Measurements from ENCODE around the gene ZFP36L2. TPM values are rescaled to one million over a fixed set of nuclear protein-coding genes. Genes with fewer than 3 reads are reported as not detected.

ZFP36L2 gene
- total RNA-seq, 1 experiment from 2014 or later, result 34.3 TPM

DNA sequence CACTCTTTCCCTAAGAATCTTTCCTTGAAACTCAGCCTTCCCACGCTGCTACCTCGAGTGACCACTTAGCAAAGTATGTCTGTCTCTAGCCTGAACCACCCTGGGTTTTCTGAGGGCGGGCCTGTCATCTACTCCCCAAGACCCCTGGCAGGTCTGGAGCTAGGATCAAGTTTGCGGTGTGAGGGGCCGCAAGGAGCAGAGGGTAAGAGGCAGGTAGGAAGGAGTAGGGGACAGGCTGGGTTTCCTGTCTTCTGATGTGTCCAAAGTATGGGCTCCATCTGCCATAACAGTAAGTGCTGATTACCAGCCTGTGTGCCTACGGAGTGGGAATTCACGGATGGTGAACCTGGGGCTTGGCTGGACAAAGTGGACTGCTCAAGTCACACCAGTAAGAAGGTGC lies 25.4 kb downstream of the ZFP36L2 start:
- no peak for DNase-seq
- Histone ChIP-seq H3K79me2 (ENCODE audit: low read depth) (no peaks in the 10 kb centered on the region), H3K36me3 (ENCODE audit: low read depth) (no peaks in the 10 kb centered on the region), H3F3A (ENCODE audit: insufficient read depth, low read depth) (peaks cover 24% of the 10 kb centered on the region), H4K20me1 (ENCODE audit: insufficient read depth) (no peaks in the 10 kb centered on the region), H3K27ac (peak overlapping the region; percentile 86), H3K4me1 (replicated peaks; ENCODE audit: insufficient read depth) (peaks cover 39% of the 10 kb centered on the region), H3K9me2 (ENCODE audit: insufficient read depth) (no peaks in the 10 kb centered on the region), H3K4me3 (no peak overlapping the region), H3K27me3 (ENCODE audit: insufficient read depth, low read depth) (no peaks in the 10 kb centered on the region), H3K4me2 (no peak overlapping the region), H2AFZ (no peak overlapping the region), H3K9me3 (ENCODE audit: insufficient read depth, low read depth) (no peaks in the 10 kb centered on the region)
- no TSS peak for BruUV-seq (replicated peaks)
- intact Hi-C loops (cut with micrococcal nuclease; ENCODE audit: unreplicated experiment), result loop anchor here (2.0 kb wide), 3 partner anchors 16 to 32 kb away; no protein-coding TSS in a partner anchor
- TF ChIP-seq, protein P1, sequence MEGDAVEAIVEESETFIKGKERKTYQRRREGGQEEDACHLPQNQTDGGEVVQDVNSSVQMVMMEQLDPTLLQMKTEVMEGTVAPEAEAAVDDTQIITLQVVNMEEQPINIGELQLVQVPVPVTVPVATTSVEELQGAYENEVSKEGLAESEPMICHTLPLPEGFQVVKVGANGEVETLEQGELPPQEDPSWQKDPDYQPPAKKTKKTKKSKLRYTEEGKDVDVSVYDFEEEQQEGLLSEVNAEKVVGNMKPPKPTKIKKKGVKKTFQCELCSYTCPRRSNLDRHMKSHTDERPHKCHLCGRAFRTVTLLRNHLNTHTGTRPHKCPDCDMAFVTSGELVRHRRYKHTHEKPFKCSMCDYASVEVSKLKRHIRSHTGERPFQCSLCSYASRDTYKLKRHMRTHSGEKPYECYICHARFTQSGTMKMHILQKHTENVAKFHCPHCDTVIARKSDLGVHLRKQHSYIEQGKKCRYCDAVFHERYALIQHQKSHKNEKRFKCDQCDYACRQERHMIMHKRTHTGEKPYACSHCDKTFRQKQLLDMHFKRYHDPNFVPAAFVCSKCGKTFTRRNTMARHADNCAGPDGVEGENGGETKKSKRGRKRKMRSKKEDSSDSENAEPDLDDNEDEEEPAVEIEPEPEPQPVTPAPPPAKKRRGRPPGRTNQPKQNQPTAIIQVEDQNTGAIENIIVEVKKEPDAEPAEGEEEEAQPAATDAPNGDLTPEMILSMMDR (conservative IDR thresholded peaks at IDR 0.05), result no peak
- no peak for TF ChIP-seq EZH2 (IDR thresholded peaks at IDR 0.05; ENCODE audit: low read depth)
- POLR2A ChIA-PET (ENCODE audit: unreplicated experiment), result no interaction called here
- CTCF ChIA-PET, result interaction anchor here (0.9 kb wide), 1 partner anchor 176 kb away, joined by 3 read pairs; no protein-coding TSS in a partner anchor

DNA sequence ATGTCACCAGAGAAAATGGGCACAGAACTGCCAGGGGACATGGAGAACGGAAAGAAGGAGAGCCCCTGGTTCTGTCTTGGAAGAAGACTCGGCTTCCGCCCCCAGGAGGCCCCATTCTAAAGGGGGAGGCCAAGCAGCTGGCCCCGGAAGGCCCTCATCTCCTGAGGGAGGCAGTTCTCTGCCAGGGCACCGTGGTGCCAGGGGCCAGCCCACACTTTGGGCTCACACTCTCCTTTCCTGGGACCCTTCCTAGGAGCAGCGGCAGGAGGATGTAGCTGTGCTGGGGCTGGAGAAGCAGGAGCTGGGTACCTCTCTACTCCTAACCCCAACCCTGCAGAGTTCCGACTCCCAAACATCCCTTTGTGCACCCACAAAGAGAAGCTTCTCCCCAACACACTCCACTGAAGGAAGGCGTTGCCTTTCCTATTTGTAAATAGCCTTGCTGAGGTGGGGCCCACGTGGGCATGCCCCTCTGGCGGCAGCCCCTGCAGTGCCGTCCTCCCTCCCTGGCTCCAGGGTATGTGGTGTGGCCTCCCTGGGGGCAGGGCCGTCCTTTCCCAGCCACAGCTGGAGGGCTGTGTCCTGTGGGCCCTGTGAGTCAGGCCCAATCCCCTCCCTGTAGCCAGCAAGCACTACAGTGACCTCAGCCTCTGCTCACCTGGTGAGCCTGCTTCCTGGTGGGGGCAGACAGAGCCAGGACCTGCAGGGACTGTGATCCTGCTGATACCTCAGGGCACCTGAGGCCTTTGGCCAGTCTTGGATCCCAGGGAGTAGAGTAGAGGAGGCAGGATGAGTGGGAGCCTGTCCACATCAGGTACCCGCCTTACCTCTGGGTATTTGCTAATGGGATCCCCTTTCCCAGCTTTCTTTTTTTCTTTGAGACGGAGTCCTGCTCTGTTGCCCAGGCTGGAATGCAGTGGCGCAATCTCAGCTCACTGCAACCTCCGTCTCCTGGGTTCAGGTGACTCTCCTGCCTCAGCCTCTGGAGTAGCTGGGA lies 26.6 kb downstream of the ZFP36L2 start:
- H3K27me3 ChIP-seq (ENCODE audit: insufficient read depth, low read depth), result no peaks in the 10 kb centered on the region
- no peak for TF ChIP-seq EZH2 (IDR thresholded peaks at IDR 0.05; ENCODE audit: low read depth)
- TF ChIP-seq, protein P1 (conservative IDR thresholded peaks at IDR 0.05), result no peak
- H3K27ac ChIP-seq, result peak overlapping the region; percentile 86
- ChIA-PET POLR2A (ENCODE audit: unreplicated experiment) (no interaction called here), CTCF (no interaction called here)
- H4K20me1 ChIP-seq (ENCODE audit: insufficient read depth), result no peaks in the 10 kb centered on the region
- no peaks in the 10 kb centered on the region for H3K9me3 ChIP-seq (ENCODE audit: insufficient read depth, low read depth)
- H3K36me3 ChIP-seq (ENCODE audit: low read depth), result no peaks in the 10 kb centered on the region
- no peak overlapping the region for H3K4me3 ChIP-seq
- no peaks in the 10 kb centered on the region for H3K9me2 ChIP-seq (ENCODE audit: insufficient read depth)
- H3K79me2 ChIP-seq (ENCODE audit: low read depth), result no peaks in the 10 kb centered on the region
- H3K4me2 ChIP-seq, result peak overlapping the region; percentile 46
- H3F3A ChIP-seq (ENCODE audit: insufficient read depth, low read depth), result peaks cover 24% of the 10 kb centered on the region
- intact Hi-C loops (cut with micrococcal nuclease; ENCODE audit: unreplicated experiment), result loop anchor here (2.0 kb wide), 3 partner anchors 15 to 31 kb away; no protein-coding TSS in a partner anchor
- no peak overlapping the region for H2AFZ ChIP-seq
- peak; percentile 93 to 98 for DNase-seq
- peaks cover 40% of the 10 kb centered on the region for H3K4me1 ChIP-seq (replicated peaks; ENCODE audit: insufficient read depth)
- TSS peak; percentile 31 for BruUV-seq (replicated peaks)

DNA sequence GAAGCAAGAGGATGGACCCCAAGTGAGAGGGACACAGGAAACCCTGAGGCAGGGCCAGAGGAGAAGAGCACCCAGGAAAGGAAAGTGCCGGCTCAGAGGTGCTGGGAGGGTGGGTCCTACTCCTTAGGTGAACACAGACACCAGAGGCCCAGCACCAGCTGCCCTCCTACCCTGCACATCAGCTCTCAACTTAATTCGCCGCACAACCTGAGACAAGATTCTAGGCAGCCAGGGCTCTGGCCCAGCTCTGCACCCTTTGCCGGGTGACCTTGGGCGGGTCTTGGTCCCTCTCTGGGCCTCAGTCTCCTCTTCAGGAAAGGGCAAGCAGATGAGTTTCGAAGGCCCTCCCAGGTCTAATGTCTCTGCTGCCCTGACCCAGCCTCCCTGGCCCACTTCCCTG lies 28.1 kb downstream of the ZFP36L2 start:
- Histone ChIP-seq H3K9me3 (ENCODE audit: insufficient read depth, low read depth) (no peaks in the 10 kb centered on the region), H3K27me3 (ENCODE audit: insufficient read depth, low read depth) (no peaks in the 10 kb centered on the region), H3K36me3 (ENCODE audit: low read depth) (no peaks in the 10 kb centered on the region), H3K79me2 (ENCODE audit: low read depth) (no peaks in the 10 kb centered on the region), H3K9me2 (ENCODE audit: insufficient read depth) (no peaks in the 10 kb centered on the region), H3K27ac (no peak overlapping the region), H3K4me2 (no peak overlapping the region), H4K20me1 (ENCODE audit: insufficient read depth) (no peaks in the 10 kb centered on the region), H3K4me1 (replicated peaks; ENCODE audit: insufficient read depth) (peaks cover 52% of the 10 kb centered on the region), H3F3A (ENCODE audit: insufficient read depth, low read depth) (peaks cover 24% of the 10 kb centered on the region), H3K4me3 (no peak overlapping the region), H2AFZ (no peak overlapping the region)
- DNase-seq, result no peak
- POLR2A ChIA-PET (ENCODE audit: unreplicated experiment), result no interaction called here
- CTCF ChIA-PET, result no interaction called here
- intact Hi-C loops (cut with micrococcal nuclease; ENCODE audit: unreplicated experiment), result no loop called here
- BruUV-seq (replicated peaks), result no TSS peak
- TF ChIP-seq, protein P1 (conservative IDR thresholded peaks at IDR 0.05), result no peak
- no peak for TF ChIP-seq EZH2 (IDR thresholded peaks at IDR 0.05; ENCODE audit: low read depth)
